Right atrium auricular region (tissue), 2 donors: Measurements from ENCODE around the gene LRRC23. TPM values are rescaled to one million over a fixed set of nuclear protein-coding genes. Genes with fewer than 3 reads are reported as not detected.

ENCODE experiments used
- microRNA counts, 2 donors: library from miRNA; unstranded; fragments of <30 nt; microRNA quantifications; one replicate each; lab custom pipeline; 2016 to 2017
- microRNA-seq, 2 donors: library from miRNA; unstranded; fragments of <30 nt; microRNA quantifications; one replicate each; pipeline ENCODE4, GENCODE V29; 2016 to 2017; ENCODE audit warnings: borderline number of aligned reads in 2 of 2, borderline replicate concordance in 1 of 2
- total RNA-seq, 2 donors: library from RNA; depleted of rRNA; stranded (reverse); fragments of >200 nt; gene quantifications; one replicate each; pipeline ENCODE4 v1.1.0, GENCODE V29; 2016

The LRRC23 gene
- total RNA-seq, 2 donors from 2014 or later = 8.4 to 15.6 TPM

MicroRNAs encoded within 50 kb of the gene (microRNA counts, 767-probe panel; counts per million panel counts)
- microRNA hsa-miR-141-3p (lab: Ali Mortazavi, UCI) (0 to 1,767 counts per million in 2 donors), microRNA hsa-miR-200c-3p (lab: Ali Mortazavi, UCI) (0 to 1,434 counts per million in 2 donors)

Small RNA genes lying within 50 kb of the gene (microRNA-seq; reads per million reads assigned to microRNA genes)
- gene MIR141 = 2.1 to 5.0 reads per million in 2 donors
- gene MIR200C = 92.1 to 197 reads per million in 2 donors

Other genes with a start within 250 kb of the LRRC23 start
- 10 to 100 TPM; 21.8 to 22.6 TPM for gene ING4, start 241.7 kb upstream of the LRRC23 start, total RNA-seq
- gene ZNF384, start 215.4 kb upstream of the LRRC23 start, total RNA-seq = 10 to 100 TPM; 23.8 to 33.3 TPM
- gene PIANP, start 204.0 kb upstream of the LRRC23 start, total RNA-seq = not detected
- 10 to 100 TPM; 72.7 to 73.6 TPM for gene COPS7A, start 180.8 kb upstream of the LRRC23 start, total RNA-seq
- 100 to 1,000 TPM; 121 to 138 TPM for gene MLF2, start 151.7 kb upstream of the LRRC23 start, total RNA-seq
- gene PTMS, start 138.5 kb upstream of the LRRC23 start, total RNA-seq = 100 to 1,000 TPM in 1 of 2 donors, 10 to 100 TPM in 1; 67.8 to 119 TPM
- under 1 TPM in 1 of 2 donors, not detected in 1; 0.47 TPM for gene LAG3, start 132.3 kb upstream of the LRRC23 start, total RNA-seq
- gene CD4, start 115.3 kb upstream of the LRRC23 start, total RNA-seq = 1 to 10 TPM; 3.2 to 7.3 TPM
- gene GPR162, start 83.0 kb upstream of the LRRC23 start, total RNA-seq = 1 to 10 TPM in 1 of 2 donors, under 1 TPM in 1; 0.44 to 7.0 TPM
- 10 to 100 TPM in 1 of 2 donors, 1 to 10 TPM in 1; 7.0 to 11.0 TPM for gene P3H3, start 76.4 kb upstream of the LRRC23 start, total RNA-seq
- 1 to 10 TPM in 1 of 2 donors, under 1 TPM in 1; 0.83 to 1.5 TPM for gene GNB3, start 63.9 kb upstream of the LRRC23 start, total RNA-seq
- gene CDCA3, start 53.5 kb upstream of the LRRC23 start, total RNA-seq = 1 to 10 TPM in 1 of 2 donors, under 1 TPM in 1; 0.39 to 1.7 TPM
- gene USP5, start 52.7 kb upstream of the LRRC23 start, total RNA-seq = 10 to 100 TPM; 35.3 to 45.1 TPM
- 100 to 1,000 TPM; 755 to 842 TPM for gene TPI1, start 37.3 kb upstream of the LRRC23 start, total RNA-seq
- 1 to 10 TPM; 4.1 to 6.4 TPM for gene SPSB2, start 31.5 kb upstream of the LRRC23 start, total RNA-seq
- gene ENO2, start 9.8 kb downstream of the LRRC23 start, total RNA-seq = 10 to 100 TPM in 1 of 2 donors, 1 to 10 TPM in 1; 9.7 to 36.9 TPM
- gene ATN1, start 23.1 kb downstream of the LRRC23 start, total RNA-seq = 10 to 100 TPM; 37.1 to 68.9 TPM
- not detected for gene RNU7-1, start 39.0 kb downstream of the LRRC23 start, total RNA-seq
- gene C12orf57, start 39.2 kb downstream of the LRRC23 start, total RNA-seq = 100 to 1,000 TPM; 398 to 533 TPM
- 1 to 10 TPM; 3.7 to 7.5 TPM for gene PTPN6, start 46.5 kb downstream of the LRRC23 start, total RNA-seq
- gene PHB2, start 65.8 kb downstream of the LRRC23 start, total RNA-seq = 100 to 1,000 TPM; 160 to 183 TPM
- 10 to 100 TPM; 16.5 to 28.4 TPM for gene EMG1, start 66.1 kb downstream of the LRRC23 start, total RNA-seq
- gene LPCAT3, start 113.7 kb downstream of the LRRC23 start, total RNA-seq = 10 to 100 TPM; 20.0 to 33.3 TPM
- gene C1S, start 155.9 kb downstream of the LRRC23 start, total RNA-seq = 100 to 1,000 TPM; 114 to 232 TPM
- gene C1R, start 187.6 kb downstream of the LRRC23 start, total RNA-seq = 100 to 1,000 TPM; 191 to 467 TPM
- gene C1RL, start 204.4 kb downstream of the LRRC23 start, total RNA-seq = 10 to 100 TPM; 18.7 to 34.7 TPM
- not detected for gene RBP5, start 224.1 kb downstream of the LRRC23 start, total RNA-seq
- gene CLSTN3, start 225.5 kb downstream of the LRRC23 start, total RNA-seq = 1 to 10 TPM; 6.1 to 8.3 TPM